Activated CD8-positive, alpha-beta memory T cell treated with anti-CD3 and anti-CD28 coated beads for 48 hours (primary cell): Measurements from ENCODE around the gene OR6C68.
"Not testable (repeated sequence)": the region's sequence is repeated elsewhere in the genome, so short reads cannot be mapped to it uniquely, and the experiment has no call there.

Experiments
- DNase-seq, 3 experiments: peaks; one replicate each; pipeline ENCODE4 v3.0.0-alpha.2; 2020; ENCODE audit warnings: low read depth in 2 of 3, low spot score in 2 of 3

OR6C68 gene

GRCh38 chr12:55492078-55492477, at the start of gene OR6C68:
OR6C68 (plus strand) TSS chr12:55492378; CDS start chr12:55492378, 0 bp downstream.
- DNase-seq, result no peak

DNA sequence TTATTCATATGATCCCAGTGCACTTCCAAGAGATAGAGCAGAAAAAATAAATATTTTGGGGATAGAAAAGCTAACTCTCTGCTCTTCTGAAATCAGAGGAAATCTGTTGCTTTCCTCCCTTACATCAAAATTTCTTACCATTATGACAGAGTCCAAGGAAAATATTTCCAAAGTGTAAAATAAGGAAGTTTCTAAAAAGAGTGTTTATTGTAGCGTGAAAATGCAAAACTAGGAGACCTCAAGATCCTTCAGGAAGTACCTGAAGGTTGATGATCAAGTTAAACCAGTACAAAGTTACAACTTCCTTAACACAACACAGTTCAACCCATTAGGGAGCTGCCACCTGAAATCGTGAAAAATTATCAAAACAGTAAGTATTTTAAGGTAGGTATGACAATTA, 48.4 kb upstream of the OR6C68 start, which contains the start of gene OR6C2:
Gene OR6C2, plus strand, starts transcription at position 301 of the 400 bp plus-strand sequence. CDS start 8,138 bp downstream, outside the sequence.
- DNase-seq, result no peak

DNA sequence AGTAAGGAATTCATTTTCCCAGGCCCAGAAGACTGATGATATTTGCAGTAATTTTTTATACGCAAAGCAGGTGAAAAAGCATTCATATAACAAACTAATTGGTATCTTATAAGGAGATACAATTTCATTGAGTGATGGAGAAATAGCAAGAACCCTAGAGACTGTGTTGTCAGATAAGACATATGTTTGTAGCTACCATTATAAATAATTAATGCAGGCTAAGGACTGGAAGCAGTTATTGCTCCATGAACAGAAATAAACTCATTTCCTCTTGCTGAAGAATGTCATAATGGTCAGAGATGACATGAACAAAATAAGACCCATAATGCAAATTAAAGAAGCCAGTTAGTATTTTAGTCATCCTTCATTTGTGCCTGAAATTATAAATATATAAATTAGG, 46.8 kb upstream of the OR6C68 start:
- no peak for DNase-seq

DNA sequence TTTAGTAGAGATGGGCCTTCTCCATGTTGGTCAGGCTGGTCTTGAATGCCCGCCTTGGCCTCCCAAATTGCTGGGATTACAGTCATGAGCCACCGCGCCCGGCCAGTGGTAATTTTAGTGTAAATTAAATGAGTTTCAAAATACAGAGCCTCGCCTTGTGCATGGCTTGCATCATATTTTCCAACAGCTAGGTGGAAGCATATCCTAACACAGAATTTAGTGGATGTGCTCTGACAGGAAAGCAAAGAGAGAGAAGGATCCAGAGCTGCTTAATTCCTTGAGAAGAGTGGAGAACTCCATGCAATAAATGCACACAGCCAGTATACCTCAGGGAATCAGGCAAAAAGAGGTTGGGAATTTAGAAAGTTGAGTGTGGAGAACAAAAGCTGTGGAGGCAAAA, 45.9 kb upstream of the OR6C68 start:
- DNase-seq, result no peak

GRCh38 chr12:55448825-55449224, 43.4 kb upstream of the OR6C68 start:
- no peak for DNase-seq

- DNase-seq, result not testable (repeated sequence)
Measured at GRCh38 chr12:55464926-55465325, 27.3 kb upstream of the OR6C68 start.

- no peak for DNase-seq
Measured at GRCh38 chr12:55467836-55468235, 24.3 kb upstream of the OR6C68 start.

GRCh38 chr12:55469291-55469690, 22.9 kb upstream of the OR6C68 start:
- DNase-seq, result no peak

DNA sequence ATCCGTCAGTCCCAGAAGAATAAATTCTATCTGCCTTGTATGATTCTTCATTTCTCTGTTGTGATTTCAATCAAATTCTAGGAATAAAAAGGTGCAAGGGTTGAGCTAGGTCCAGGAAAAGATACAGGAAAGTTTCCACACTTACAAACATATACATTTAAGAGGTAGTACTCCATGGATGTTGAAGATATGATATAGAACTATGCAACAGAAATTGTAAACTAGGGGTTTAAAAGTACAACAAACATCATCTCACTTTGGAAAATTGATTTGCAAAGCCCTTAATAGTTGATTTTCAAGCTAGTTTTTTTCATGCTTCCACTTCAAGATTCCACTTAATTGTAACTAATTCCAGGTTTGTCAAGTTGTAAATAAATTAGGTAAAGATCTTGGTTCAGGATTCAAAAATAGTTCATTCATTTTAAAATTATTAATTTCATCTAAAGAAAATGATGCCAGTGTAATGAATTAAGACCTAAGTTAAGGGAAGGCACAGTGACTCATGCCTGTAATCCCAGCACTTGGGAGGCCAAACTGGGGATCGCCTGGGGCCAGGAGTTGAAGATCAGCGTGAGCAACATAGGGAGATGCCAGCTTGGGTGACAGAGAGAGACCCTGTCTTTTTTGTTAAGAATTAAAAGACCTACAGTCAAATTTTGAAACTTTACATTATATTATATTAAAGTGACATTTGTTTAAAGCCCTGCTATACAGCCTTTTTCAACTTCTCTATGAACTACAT, 21.9 kb upstream of the OR6C68 start, which contains the start of gene OR6C70:
Gene OR6C70, minus strand, starts transcription at position 51 of the 742 bp plus-strand sequence. Its CDS starts 0 bp downstream, at position 51.
- no peak for DNase-seq

DNA sequence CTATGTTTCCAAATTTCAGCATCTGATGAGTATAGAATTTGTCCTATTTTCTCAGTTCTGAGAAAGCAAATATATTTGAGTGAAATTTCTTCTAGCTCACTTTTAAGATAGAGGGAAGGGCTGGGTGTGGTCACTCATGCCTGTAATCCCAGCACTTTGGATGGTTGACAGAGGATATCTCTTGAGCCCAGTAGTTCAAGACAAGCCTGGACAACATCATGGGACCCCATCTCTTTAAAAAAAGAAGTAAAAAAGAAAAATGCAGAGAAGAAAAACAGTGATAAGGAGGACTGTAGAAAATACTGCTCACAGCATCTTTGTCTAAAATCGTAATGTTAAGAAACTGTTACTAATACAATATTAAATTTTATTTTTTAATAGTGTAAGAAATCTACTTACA, 19.9 kb upstream of the OR6C68 start:
- DNase-seq, result no peak

DNA sequence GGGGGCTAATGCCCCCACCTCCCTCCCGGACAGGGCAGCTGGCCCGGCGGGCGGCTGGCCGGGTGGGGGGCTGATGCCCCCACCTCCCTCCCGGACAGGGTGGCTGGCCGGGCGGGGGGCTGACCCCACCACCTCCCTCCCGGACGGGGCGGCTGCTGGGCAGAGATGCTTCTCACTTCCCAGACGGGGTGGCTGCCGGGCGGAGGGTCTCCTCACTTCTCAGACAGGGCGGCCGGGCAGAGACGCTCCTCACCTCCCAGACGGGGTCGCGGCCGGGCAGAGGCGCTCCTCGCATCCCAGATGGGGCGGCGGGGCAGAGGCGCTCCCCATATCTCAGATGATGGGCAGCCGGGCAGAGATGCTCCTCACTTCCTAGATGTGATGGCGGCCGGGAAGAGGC, 13.0 kb upstream of the OR6C68 start:
- not testable (repeated sequence) for DNase-seq

- not testable (repeated sequence) for DNase-seq
Measured at GRCh38 chr12:55484284-55484683, 7.9 kb upstream of the OR6C68 start.

- no peak for DNase-seq
Measured at GRCh38 chr12:55495490-55495889, 3.3 kb downstream of the OR6C68 start.

DNA sequence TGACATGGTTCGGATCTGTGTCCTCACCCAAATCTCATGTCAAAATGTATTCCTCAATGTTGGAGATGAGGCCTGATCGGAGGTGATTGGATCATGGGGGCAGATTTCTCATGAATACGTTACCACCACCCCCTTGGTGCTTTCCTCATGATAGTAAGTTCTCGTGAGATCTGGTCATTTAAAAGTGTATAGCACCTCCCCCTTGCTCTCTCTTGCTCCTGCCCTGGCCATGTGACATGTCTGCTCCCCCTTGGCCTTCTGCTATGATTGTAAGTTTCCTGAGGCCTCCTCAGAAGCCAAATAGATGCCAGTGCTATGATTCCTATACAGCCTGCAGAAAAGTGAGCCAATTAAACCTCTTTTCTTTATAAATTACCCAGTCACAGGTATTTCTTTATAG, 7.1 kb downstream of the OR6C68 start:
- DNase-seq, result no peak

DNA sequence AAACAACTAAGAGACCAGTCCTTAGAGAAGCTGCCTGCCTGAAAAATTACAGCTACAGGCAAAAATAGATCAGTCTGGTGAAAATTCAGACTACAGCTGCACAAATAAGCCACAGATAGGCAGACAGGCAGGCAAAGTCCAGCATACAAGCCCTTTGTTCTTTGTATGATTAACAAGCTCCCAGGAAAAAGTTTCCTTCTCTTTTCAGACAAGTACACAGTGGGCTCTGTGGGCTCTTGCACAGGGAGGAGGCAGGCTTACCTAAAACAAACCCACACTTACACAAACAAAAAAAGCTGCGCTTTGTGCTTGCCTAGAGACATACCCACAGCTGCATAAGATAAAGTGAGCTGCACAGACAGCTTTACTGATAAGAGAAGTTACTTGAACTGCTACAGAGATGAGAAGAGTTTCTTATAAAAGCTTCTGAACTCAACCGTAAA, 7.7 kb downstream of the OR6C68 start:
- DNase-seq, result no peak

- no peak for DNase-seq
Measured at GRCh38 chr12:55501601-55502000, 9.4 kb downstream of the OR6C68 start.

DNA sequence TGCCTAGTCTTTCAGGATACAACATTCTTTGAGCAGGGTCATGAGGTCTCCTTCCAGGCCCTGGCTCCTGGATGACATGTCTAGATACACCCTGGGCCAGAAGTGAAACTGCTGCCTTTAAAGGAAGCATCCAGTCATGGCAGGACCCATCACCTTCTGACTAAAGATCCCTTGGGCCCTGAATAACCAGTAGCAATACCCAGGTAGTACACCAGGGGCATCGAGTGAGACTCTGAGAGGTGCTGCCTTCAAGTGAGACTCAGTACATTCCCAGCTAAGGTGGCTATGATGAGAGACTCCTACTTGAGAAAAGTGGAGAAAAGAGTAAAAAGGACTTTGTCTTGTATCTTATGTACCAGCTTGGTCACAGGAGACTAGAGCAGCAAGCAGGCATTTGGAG, 23.5 kb downstream of the OR6C68 start:
- DNase-seq, result no peak

DNA sequence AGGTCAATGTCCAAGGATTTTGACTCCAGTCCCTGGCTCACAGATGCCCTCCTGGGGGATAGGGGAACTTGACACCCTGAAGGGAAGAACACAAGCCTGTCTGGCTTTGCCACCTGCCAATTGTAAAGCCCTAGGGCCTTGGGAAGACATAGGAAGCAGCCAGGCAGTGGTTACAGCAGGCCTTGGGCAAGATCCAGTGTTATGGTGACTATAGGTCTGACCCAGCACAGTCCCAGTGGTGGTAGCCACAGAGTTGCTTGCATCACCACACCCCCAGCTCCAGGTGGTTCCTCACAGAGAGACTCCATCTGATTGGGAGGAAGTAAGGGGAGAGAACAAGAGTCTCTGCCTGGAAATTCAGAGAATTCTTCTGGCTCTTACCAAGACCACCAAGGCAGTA, 24.2 kb downstream of the OR6C68 start:
- DNase-seq, result no peak
